ENCODE results near the gene ENTREP1. TPM values are rescaled to one million over a fixed set of nuclear protein-coding genes. Genes with fewer than 3 reads are reported as not detected.

Gene ENTREP1
- total RNA-seq, 2 experiments from 2014 or later = 0.08 to 0.14 TPM

GRCh38 chr9:69325409-69326212, 596 bp downstream of the ENTREP1 start:
- DNase-seq = no peak
- Mint-ChIP-seq H3K9me3 (no peaks in the 10 kb centered on the region), H3K4me1 (ENCODE audit: low read depth) (no peaks in the 10 kb centered on the region), H3K27me3 (peaks cover 61% of the 10 kb centered on the region), H3K27ac (no peak overlapping the region), H3K4me3 (no peak overlapping the region), H3K36me3 (ENCODE audit: low read depth) (no peaks in the 10 kb centered on the region)
- ChIA-PET CTCF (no interaction called here), POLR2A (no interaction called here)
- Histone ChIP-seq H3K4me3 (ENCODE audit: low read length) (no peak overlapping the region), H3K9me3 (ENCODE audit: control insufficient read depth in 1 of 2, insufficient read depth in 1 of 2, low read length in 2 of 2) (no peaks in the 10 kb centered on the region), H3K27me3 (ENCODE audit: control insufficient read depth in 1 of 2, insufficient read depth in 2 of 2, low read length in 2 of 2) (peaks cover 19 to 45% of the 10 kb centered on the region in 2 experiments), H3K36me3 (ENCODE audit: insufficient read depth, low read length) (no peaks in the 10 kb centered on the region), H3K4me1 (ENCODE audit: insufficient read depth, low read length) (no peaks in the 10 kb centered on the region), H3K27ac (ENCODE audit: low read depth in 1 of 2, low read length in 2 of 2) (no peak overlapping the region)
- ATAC-seq (ENCODE audit: poor library complexity) = no peak
- no peak for TF ChIP-seq CTCF (IDR thresholded peaks at IDR 0.05)
- intact Hi-C loops (cut with DNase I, micrococcal nuclease) = no loop called here

- CTCF ChIA-PET = no interaction called here
- intact Hi-C loops (cut with DNase I, micrococcal nuclease) = no loop called here
These were observed 1.2 kb downstream of the ENTREP1 start for GRCh38 chr9:69326261-69326660.

GRCh38 chr9:69330580-69330979, 5.6 kb downstream of the ENTREP1 start:
- H3K27ac ChIP-seq (ENCODE audit: low read depth in 1 of 2, low read length in 2 of 2) = no peak overlapping the region
- intact Hi-C loops (cut with DNase I, micrococcal nuclease) = no loop called here
- DNase-seq = no peak
- Mint-ChIP-seq H3K4me1 (ENCODE audit: low read depth) (no peaks in the 10 kb centered on the region), H3K9me3 (no peaks in the 10 kb centered on the region), H3K27ac (no peak overlapping the region), H3K36me3 (ENCODE audit: low read depth) (no peaks in the 10 kb centered on the region), H3K27me3 (peaks cover 55% of the 10 kb centered on the region), H3K4me3 (no peak overlapping the region)
- POLR2A ChIA-PET = no interaction called here
- CTCF ChIA-PET = no interaction called here
- no peak overlapping the region for H3K4me3 ChIP-seq (ENCODE audit: low read length)
- no peak for ATAC-seq (ENCODE audit: poor library complexity)
- H3K4me1 ChIP-seq (ENCODE audit: insufficient read depth, low read length) = no peaks in the 10 kb centered on the region
- no peak for TF ChIP-seq CTCF (IDR thresholded peaks at IDR 0.05)
- no peaks in the 10 kb centered on the region for H3K9me3 ChIP-seq (ENCODE audit: control insufficient read depth in 1 of 2, insufficient read depth in 1 of 2, low read length in 2 of 2)
- H3K36me3 ChIP-seq (ENCODE audit: insufficient read depth, low read length) = no peaks in the 10 kb centered on the region
- peaks cover 11 to 21% of the 10 kb centered on the region in 2 experiments for H3K27me3 ChIP-seq (ENCODE audit: control insufficient read depth in 1 of 2, insufficient read depth in 2 of 2, low read length in 2 of 2)

More at GRCh38 chr9:69326261-69326660, 1.2 kb downstream of the ENTREP1 start:
- Histone ChIP-seq H3K27me3 (ENCODE audit: control insufficient read depth in 1 of 2, insufficient read depth in 2 of 2, low read length in 2 of 2) (peaks cover 17 to 41% of the 10 kb centered on the region in 2 experiments), H3K4me3 (ENCODE audit: low read length) (no peak overlapping the region), H3K27ac (ENCODE audit: low read depth in 1 of 2, low read length in 2 of 2) (no peak overlapping the region), H3K4me1 (ENCODE audit: insufficient read depth, low read length) (no peaks in the 10 kb centered on the region), H3K36me3 (ENCODE audit: insufficient read depth, low read length) (no peaks in the 10 kb centered on the region), H3K9me3 (ENCODE audit: control insufficient read depth in 1 of 2, insufficient read depth in 1 of 2, low read length in 2 of 2) (no peaks in the 10 kb centered on the region)
- peaks cover 63% of the 10 kb centered on the region for H3K27me3 Mint-ChIP-seq
- no peaks in the 10 kb centered on the region for H3K36me3 Mint-ChIP-seq (ENCODE audit: low read depth)
- H3K4me1 Mint-ChIP-seq (ENCODE audit: low read depth) = no peaks in the 10 kb centered on the region
- TF ChIP-seq CTCF (IDR thresholded peaks at IDR 0.05) = no peak
- no peak for DNase-seq
- POLR2A ChIA-PET = no interaction called here
- H3K4me3 Mint-ChIP-seq = no peak overlapping the region
- H3K27ac Mint-ChIP-seq = no peak overlapping the region
- ATAC-seq (ENCODE audit: poor library complexity) = no peak
- no peaks in the 10 kb centered on the region for H3K9me3 Mint-ChIP-seq

All from CD4-positive, alpha-beta T cell (primary cell).